GM06990 (cell line): ENCODE measurements around the gene PSPH.

Experiments used
- DNase-seq: peaks from one replicate; pipeline ENCODE4 v3.0.0-alpha.2; 2011; ENCODE audit not compliant: insufficient read length; ENCODE audit errors: extremely low read depth
- H3K27me3 ChIP-seq: replicated peaks from 2 replicates; pipeline ENCODE4 v1.6.0; 2011; ENCODE audit warnings: low read length; ENCODE audit not compliant: control insufficient read depth, insufficient read depth
- H3K36me3 ChIP-seq: 2 replicates; pipeline ENCODE4 v1.5.1; 2011; ENCODE audit warnings: low read length; ENCODE audit not compliant: control insufficient read depth, insufficient read depth
- H3K4me3 ChIP-seq: replicated peaks from 2 replicates; pipeline ENCODE4 v1.5.1; 2011; ENCODE audit warnings: low read depth, mild to moderate bottlenecking, control low read depth, low read length
- CTCF ChIP-seq: IDR thresholded peaks from 2 replicates; pipeline ENCODE4 v1.5.1; 2011; ENCODE audit warnings: low read length, control low read depth, mild to moderate bottlenecking, inconsistent platforms; ENCODE audit not compliant: insufficient read depth, poor library complexity, severe bottlenecking

PSPH gene

GRCh38 chr7:55983537-55983936 lies 67.7 kb downstream of the PSPH start:
- DNase-seq: no peak
- Histone ChIP-seq H3K27me3 (no peaks in the 10 kb centered on the region), H3K36me3 (peaks cover 4% of the 10 kb centered on the region), H3K4me3 (no peak overlapping the region)
- TF ChIP-seq CTCF: no peak

DNA sequence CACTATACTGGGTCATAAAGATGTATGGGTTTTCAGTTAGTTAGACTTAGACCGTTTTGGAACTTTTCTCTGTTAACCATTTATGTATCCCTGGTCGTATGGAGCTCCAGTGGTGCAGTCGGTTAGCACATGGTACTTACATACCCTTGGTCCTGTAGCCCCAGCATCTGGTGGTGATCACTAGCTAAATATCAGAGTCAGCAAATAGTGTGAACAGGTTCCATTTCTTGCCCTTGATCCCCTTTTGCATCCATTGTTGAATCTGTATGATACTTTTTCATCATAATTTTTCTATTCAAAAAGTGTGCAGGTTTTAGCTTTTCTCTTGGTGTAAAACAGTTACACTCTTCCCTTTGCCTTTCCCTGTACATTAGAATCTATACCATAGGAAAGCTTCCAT lies 71.0 kb downstream of the PSPH start:
- no peaks in the 10 kb centered on the region for H3K27me3 ChIP-seq
- no peak for DNase-seq
- no peak overlapping the region for H3K4me3 ChIP-seq
- TF ChIP-seq CTCF: no peak
- H3K36me3 ChIP-seq: peaks cover 5% of the 10 kb centered on the region

DNA sequence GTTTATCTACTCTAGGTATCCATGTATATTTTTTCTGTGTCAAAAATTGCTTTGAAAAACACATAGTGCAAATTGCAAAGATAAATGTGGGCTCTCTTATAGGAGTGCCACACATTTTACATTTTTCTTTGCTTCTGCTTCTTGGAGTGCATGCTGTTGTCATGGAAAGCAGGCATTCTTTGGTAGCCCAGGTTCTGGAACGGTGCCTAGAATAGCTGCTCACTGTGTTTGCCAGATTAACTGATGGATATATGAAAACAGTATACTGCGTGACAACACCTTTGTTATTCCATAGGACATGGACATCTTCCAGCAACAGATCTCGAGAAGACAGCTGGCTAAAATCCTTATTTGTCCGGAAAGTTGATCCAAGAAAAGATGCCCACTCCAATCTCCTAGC lies 73.4 kb downstream of the PSPH start:
- Histone ChIP-seq H3K4me3 (no peak overlapping the region), H3K27me3 (no peaks in the 10 kb centered on the region), H3K36me3 (peaks cover 5% of the 10 kb centered on the region)
- DNase-seq: no peak
- no peak for TF ChIP-seq CTCF

- H3K27me3 ChIP-seq: no peaks in the 10 kb centered on the region
- no peak for TF ChIP-seq CTCF
- DNase-seq: no peak
- peaks cover 5% of the 10 kb centered on the region for H3K36me3 ChIP-seq
- no peak overlapping the region for H3K4me3 ChIP-seq
Observed at GRCh38 chr7:55975988-55976633, 75.1 kb downstream of the PSPH start.

GRCh38 chr7:55973747-55974250 lies 77.4 kb downstream of the PSPH start:
- no peak for TF ChIP-seq CTCF
- H3K4me3 ChIP-seq: no peak overlapping the region
- H3K36me3 ChIP-seq: peaks cover 2% of the 10 kb centered on the region
- no peaks in the 10 kb centered on the region for H3K27me3 ChIP-seq
- DNase-seq: no peak

- H3K27me3 ChIP-seq: no peaks in the 10 kb centered on the region
- no peak for DNase-seq
- TF ChIP-seq CTCF: no peak
- H3K4me3 ChIP-seq: no peak overlapping the region
- H3K36me3 ChIP-seq: no peaks in the 10 kb centered on the region; the same call in 1 of the 2 replicates
Observed at GRCh38 chr7:55970978-55971377, 80.3 kb downstream of the PSPH start.
